Pancreas (tissue), 10 donors: Measurements from ENCODE around the gene TMEM205. TPM values are rescaled to one million over a fixed set of nuclear protein-coding genes. Genes with fewer than 3 reads are reported as not detected.

ENCODE experiments used
- ATAC-seq, 4 donors: fragments of 200-7000 bp; cut with Tn5 transposase; one replicate each; pipeline versions ENCODE4 v1.8.0 to v1.9.1; 2020; ENCODE audit warnings: mild to moderate bottlenecking in 4 of 4, moderate library complexity in 4 of 4
- DNase-seq, 6 donors: peaks; one replicate each; pipeline ENCODE4 v3.0.0-alpha.2; 2020
- FAIRE-seq: peaks from 2 replicates; lab custom pipeline; 2012; peaks lifted over from hg19 to GRCh38; lab: Jason Lieb, UNC
- H3K27ac ChIP-seq, 4 donors: fragments of 200-600 bp; sonication (generic); 1 replicate in 3 of 4; 2 replicates in 1 of 4; pipeline versions ENCODE4 v1.5.0 to v1.8.0; 2020
- H3K27me3 ChIP-seq, 4 donors: fragments of 200-600 bp; one replicate each; pipeline ENCODE4 v1.8.0; 2021
- H3K36me3 ChIP-seq, 3 donors: fragments of 200-600 bp; sonication (generic) in 1 of 3; one replicate each; pipeline versions ENCODE4 v1.5.0 to v1.8.0; 2020 to 2021
- H3K4me1 ChIP-seq, 3 donors: fragments of 200-600 bp; one replicate each; pipeline ENCODE4 v1.8.0; 2021
- H3K4me3 ChIP-seq, 4 donors: fragments of 200-600 bp; sonication (generic) in 2 of 4; one replicate each; pipeline versions ENCODE4 v1.5.0 to v1.8.0; 2020 to 2021
- H3K9me3 ChIP-seq, 4 donors: fragments of 200-600 bp; one replicate each; pipeline ENCODE4 v1.8.0; 2021
- WGBS, 2 donors: extraction: QIAGEN DNeasy Blood & Tissue Kit; methylation state at CpG; one replicate each; pipeline ENCODE4 v1.1.7; 2013; 5-methylcytosine and 5-hydroxymethylcytosine counted together
- intact Hi-C, 3 donors: fragments of 100-400 bp; cut with DNase I; formaldehyde crosslinking; loops; one replicate each; pipeline versions ENCODE4 v1.11.1 to v1.14.2; 2022
- polyA plus RNA-seq, 2 donors: library from polyadenylated mRNA; stranded (reverse); fragments of 200-250 nt; gene quantifications; one replicate each; pipeline ENCODE4 v1.2.3, GENCODE V29; 2013
- total RNA-seq, 6 donors: library from RNA; stranded (reverse); fragmentation: NEBNext Ultra II Directional in 4 of 6; extraction: Animal tissue kit (Norgen Biotek cat#: 25700) in 4 of 6; gene quantifications; one replicate each; pipeline versions ENCODE4 v1.2.1 to v1.2.4, GENCODE V29; 2021 to 2023
- TF ChIP-seq, protein P1 (sequence below), 4 donors: fragments of 200-600 bp; sonication (generic) in 3 of 4; IDR thresholded peaks; one replicate each; pipeline versions ENCODE4 v1.5.0 to v1.8.0; 2021; ENCODE audit warnings: antibody characterized with exemption in 4 of 4
- donor health status: healthy with polysubstance abuse.
- donor health status: DM: no; HTN: no; CAD: no; lungs with moderate emphysema.
- donor health status: DM: no; HTN: no; CAD: no.
- donor health status: control.
- donor health status: control.
- donor health status: Bipolar disorder and iron deficiency.
- donor health status: DM: yes; HTN: yes; CAD: no.
- donor health status: DM: no; HTN: no; CAD: no.
- donor health status: DM: no; HTN: no; CAD: no.
- donor health status: DM: yes; HTN: yes; CAD: no.

TMEM205 gene
- total and polyA plus RNA-seq, 8 donors = 41.4 to 175 (median 57.9) TPM

DNA sequence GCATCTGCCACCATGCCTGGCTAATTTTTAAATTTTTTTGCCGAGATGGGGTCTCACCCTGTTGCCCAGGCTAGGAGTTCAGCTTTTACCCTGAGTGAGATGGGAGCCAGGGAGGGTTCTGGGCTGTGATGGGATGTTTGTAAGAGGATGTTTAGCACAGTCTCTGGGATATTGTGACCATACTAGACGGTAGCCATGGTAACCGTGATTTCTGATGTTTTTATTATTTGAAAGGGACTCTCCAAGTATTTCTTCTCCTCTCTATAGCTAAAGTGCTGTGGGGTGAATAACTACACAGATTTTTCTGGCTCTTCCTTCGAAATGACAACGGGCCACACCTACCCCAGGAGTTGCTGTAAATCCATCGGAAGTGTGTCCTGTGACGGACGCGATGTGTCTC lies 39.7 kb downstream of the TMEM205 start:
- ATAC-seq (no peak), DNase-seq (no peak), FAIRE-seq (no peak)
- intact Hi-C loops = no loop called here
- no peaks in the 10 kb centered on the region for H3K36me3 ChIP-seq
- no peaks in the 10 kb centered on the region for H3K9me3 ChIP-seq
- H3K4me3 ChIP-seq = no peak overlapping the region
- no peaks in the 10 kb centered on the region for H3K4me1 ChIP-seq
- TF ChIP-seq, protein P1, sequence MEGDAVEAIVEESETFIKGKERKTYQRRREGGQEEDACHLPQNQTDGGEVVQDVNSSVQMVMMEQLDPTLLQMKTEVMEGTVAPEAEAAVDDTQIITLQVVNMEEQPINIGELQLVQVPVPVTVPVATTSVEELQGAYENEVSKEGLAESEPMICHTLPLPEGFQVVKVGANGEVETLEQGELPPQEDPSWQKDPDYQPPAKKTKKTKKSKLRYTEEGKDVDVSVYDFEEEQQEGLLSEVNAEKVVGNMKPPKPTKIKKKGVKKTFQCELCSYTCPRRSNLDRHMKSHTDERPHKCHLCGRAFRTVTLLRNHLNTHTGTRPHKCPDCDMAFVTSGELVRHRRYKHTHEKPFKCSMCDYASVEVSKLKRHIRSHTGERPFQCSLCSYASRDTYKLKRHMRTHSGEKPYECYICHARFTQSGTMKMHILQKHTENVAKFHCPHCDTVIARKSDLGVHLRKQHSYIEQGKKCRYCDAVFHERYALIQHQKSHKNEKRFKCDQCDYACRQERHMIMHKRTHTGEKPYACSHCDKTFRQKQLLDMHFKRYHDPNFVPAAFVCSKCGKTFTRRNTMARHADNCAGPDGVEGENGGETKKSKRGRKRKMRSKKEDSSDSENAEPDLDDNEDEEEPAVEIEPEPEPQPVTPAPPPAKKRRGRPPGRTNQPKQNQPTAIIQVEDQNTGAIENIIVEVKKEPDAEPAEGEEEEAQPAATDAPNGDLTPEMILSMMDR (IDR thresholded peaks at IDR 0.05) = no peak
- 72 to 78% methylated on average over 9 of the region's 9 CpGs for WGBS, 2 donors
- H3K27ac ChIP-seq = no peak overlapping the region
- no peaks in the 10 kb centered on the region for H3K27me3 ChIP-seq

DNA sequence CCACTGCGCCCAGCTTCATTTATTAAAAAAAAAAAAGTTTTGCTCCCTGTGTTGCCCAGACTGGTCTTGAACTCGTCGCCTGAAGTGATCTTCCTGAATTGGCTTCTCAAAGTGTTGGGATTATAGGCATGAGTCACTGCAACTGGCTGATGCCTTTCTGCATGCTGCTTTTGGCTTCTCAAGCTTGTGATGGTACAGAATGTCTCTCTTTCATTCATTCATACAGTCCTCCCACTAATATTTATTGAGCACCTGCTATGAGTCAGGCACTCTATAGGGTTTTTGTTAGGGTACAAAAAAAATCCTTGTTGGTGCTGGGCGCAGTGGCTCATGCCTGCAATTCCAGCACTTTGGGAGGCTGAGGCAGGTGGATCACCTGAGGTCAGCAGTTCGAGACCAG lies 41.1 kb downstream of the TMEM205 start:
- H3K27ac ChIP-seq = no peak overlapping the region
- H3K27me3 ChIP-seq = no peaks in the 10 kb centered on the region
- H3K4me3 ChIP-seq = no peak overlapping the region
- H3K9me3 ChIP-seq = no peaks in the 10 kb centered on the region
- DNase-seq (no peak), FAIRE-seq (no peak), ATAC-seq (no peak)
- no peaks in the 10 kb centered on the region for H3K4me1 ChIP-seq
- no peaks in the 10 kb centered on the region for H3K36me3 ChIP-seq
- TF ChIP-seq, protein P1 (IDR thresholded peaks at IDR 0.05) = no peak
- WGBS, 2 donors = 89 to 91% methylated on average over 5 of the region's 5 CpGs
- intact Hi-C loops = no loop called here

DNA sequence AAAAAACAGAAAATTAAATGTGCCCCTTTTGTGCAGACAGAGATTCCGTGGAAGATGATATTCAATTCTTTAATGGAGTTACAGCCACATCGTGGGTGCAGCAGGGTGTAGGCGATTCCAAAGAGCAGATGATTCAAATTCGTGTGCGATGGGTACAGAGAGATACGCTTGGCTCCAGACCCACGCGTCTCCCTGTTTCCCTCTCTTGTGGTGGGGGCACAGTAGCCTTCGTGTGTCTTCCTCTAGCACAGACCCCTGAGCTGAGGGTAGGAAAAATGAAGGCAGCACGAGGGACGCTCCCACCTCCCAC lies 45.3 kb downstream of the TMEM205 start:
- ATAC-seq (no peak), DNase-seq (no peak), FAIRE-seq (no peak)
- 77 to 87% methylated on average over 11 of the region's 11 CpGs for WGBS, 2 donors
- TF ChIP-seq, protein P1 (IDR thresholded peaks at IDR 0.05) = no peak
- Histone ChIP-seq H3K36me3 (no peaks in the 10 kb centered on the region), H3K9me3 (no peaks in the 10 kb centered on the region), H3K4me1 (no peaks in the 10 kb centered on the region), H3K27me3 (no peaks in the 10 kb centered on the region), H3K27ac (no peak overlapping the region), H3K4me3 (no peak overlapping the region)
- intact Hi-C loops = no loop called here

- Histone ChIP-seq H3K4me3 (no peak overlapping the region), H3K4me1 (no peaks in the 10 kb centered on the region), H3K36me3 (no peaks in the 10 kb centered on the region), H3K27me3 (no peaks in the 10 kb centered on the region), H3K9me3 (no peaks in the 10 kb centered on the region), H3K27ac (no peak overlapping the region)
- ATAC-seq (no peak), FAIRE-seq (no peak), DNase-seq (no peak)
- TF ChIP-seq, protein P1 (IDR thresholded peaks at IDR 0.05) = no peak
- 73 to 76% methylated on average over 8 of the region's 8 CpGs for WGBS, 2 donors
- intact Hi-C loops = loop anchor here (10.0 kb wide), 2 partner anchors 145 to 185 kb away; partner anchors contain the start of gene ELAVL3 (in 1 of the 3)
Measured at GRCh38 chr19:11299946-11300810, 45.9 kb downstream of the TMEM205 start.

- DNase-seq (no peak), FAIRE-seq (no peak), ATAC-seq (no peak)
- Histone ChIP-seq H3K27me3 (no peaks in the 10 kb centered on the region), H3K36me3 (no peaks in the 10 kb centered on the region), H3K9me3 (no peaks in the 10 kb centered on the region), H3K4me1 (no peaks in the 10 kb centered on the region), H3K27ac (no peak overlapping the region), H3K4me3 (no peak overlapping the region)
- 55 to 57% methylated on average over 7 of the region's 7 CpGs for WGBS, 2 donors
- TF ChIP-seq, protein P1 (IDR thresholded peaks at IDR 0.05) = no peak
- intact Hi-C loops = loop anchor here (10.0 kb wide), 2 partner anchors 149 to 189 kb away; partner anchors contain the start of gene ELAVL3 (in 1 of the 3)
Measured at GRCh38 chr19:11296264-11296663, 49.8 kb downstream of the TMEM205 start.
